Measurements from ENCODE around the gene PTPN14. TPM values are rescaled to one million over a fixed set of nuclear protein-coding genes. Genes with fewer than 3 reads are reported as not detected.
"Not testable (repeated sequence)": the region's sequence is repeated elsewhere in the genome, so short reads cannot be mapped to it uniquely, and the experiment has no call there.

PTPN14 gene
- total RNA-seq, 1 donor from 2014 or later, result 24.6 TPM

DNA sequence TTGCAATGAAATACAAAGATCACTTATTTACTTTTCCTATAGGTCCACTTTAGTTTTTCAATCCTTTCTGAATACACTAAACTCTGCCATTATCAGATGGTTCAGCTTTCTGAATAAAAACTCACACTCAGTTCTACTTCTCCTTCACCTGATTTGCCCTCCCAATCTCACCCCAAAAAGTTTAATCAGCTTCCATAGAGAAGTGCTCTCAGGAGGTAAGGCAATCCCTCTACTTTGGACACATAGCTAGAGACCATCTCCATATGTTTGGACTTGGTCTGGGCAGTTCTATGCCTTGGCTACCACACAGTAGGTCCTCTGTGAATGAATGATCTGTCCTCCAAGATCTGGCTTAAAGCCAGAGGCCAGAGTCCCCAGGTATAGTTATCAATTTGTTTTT lies 40.9 kb downstream of the PTPN14 start:
- no peak overlapping the region for H3K4me3 ChIP-seq (ENCODE audit: low read depth, low read length)
- DNase-seq (ENCODE audit: low read depth), result no peak
- TF ChIP-seq, protein P1, sequence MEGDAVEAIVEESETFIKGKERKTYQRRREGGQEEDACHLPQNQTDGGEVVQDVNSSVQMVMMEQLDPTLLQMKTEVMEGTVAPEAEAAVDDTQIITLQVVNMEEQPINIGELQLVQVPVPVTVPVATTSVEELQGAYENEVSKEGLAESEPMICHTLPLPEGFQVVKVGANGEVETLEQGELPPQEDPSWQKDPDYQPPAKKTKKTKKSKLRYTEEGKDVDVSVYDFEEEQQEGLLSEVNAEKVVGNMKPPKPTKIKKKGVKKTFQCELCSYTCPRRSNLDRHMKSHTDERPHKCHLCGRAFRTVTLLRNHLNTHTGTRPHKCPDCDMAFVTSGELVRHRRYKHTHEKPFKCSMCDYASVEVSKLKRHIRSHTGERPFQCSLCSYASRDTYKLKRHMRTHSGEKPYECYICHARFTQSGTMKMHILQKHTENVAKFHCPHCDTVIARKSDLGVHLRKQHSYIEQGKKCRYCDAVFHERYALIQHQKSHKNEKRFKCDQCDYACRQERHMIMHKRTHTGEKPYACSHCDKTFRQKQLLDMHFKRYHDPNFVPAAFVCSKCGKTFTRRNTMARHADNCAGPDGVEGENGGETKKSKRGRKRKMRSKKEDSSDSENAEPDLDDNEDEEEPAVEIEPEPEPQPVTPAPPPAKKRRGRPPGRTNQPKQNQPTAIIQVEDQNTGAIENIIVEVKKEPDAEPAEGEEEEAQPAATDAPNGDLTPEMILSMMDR (conservative IDR thresholded peaks at IDR 0.05; ENCODE audit: low read depth, low read length), result no peak

DNA sequence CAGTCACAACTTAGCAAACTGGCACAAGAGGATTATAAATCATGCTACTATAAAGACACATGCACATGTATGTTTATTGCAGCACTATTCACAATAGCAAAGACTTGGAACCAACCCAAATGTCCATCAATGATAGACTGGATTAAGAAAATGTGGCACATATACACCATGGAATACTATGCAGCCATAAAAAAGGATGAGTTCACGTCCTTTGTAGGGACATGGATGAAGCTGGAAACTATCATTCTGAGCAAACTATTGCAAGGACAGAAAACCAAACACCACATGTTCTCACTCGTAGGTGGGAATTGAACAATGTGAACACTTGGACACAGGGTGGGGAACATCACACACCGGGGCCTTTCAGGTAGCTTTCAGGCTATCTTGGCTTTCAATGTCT lies 41.8 kb downstream of the PTPN14 start:
- not testable (repeated sequence) for H3K4me3 ChIP-seq (ENCODE audit: low read depth, low read length); DNase-seq (ENCODE audit: low read depth)

DNA sequence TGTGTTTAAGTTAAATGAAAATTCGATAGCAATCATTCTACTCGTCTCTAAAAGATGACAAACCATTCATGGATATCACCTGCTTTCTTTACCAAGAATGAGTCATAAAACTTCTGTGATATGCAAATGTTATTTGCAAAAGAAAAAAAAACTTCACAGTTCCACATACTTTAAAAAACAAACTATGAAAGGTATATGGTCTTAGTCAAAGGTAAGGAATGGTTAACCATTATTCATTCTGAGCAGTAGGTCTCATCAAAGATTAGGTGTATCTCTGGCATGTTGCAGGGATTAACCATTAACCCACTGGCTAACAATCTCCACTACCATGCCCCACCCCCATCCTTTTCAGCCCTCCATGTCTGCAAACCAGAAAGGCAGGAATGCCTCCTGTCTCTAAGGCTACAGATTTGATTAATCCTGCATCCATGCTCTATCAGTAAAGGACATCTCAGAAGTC lies 44.4 kb downstream of the PTPN14 start:
- no peak for DNase-seq (ENCODE audit: low read depth)
- peak overlapping the region; percentile 17 for H3K4me3 ChIP-seq (ENCODE audit: low read depth, low read length)
- TF ChIP-seq, protein P1 (conservative IDR thresholded peaks at IDR 0.05; ENCODE audit: low read depth, low read length), result no peak

DNA sequence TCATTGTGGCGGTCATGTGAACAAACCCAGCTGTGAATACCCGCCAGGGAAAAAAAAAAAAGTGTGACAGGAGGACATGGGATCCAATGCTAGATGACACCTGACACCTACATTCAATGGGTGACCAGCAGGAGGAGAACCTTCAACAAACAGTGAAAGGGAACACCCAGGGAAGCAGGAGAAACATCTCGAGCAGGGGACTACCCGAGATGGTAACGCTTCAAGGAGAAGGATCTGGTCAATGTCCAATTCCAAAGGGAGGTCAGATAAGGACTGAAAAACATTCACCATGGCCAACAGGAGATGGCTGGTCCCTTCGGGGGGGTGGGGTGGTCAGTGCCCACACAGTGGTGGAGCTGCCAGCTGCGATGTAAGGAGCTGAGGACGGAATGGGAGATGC lies 46.3 kb downstream of the PTPN14 start:
- TF ChIP-seq, protein P1 (conservative IDR thresholded peaks at IDR 0.05; ENCODE audit: low read depth, low read length), result peak; percentile 28
- no peak for DNase-seq (ENCODE audit: low read depth)
- no peak overlapping the region for H3K4me3 ChIP-seq (ENCODE audit: low read depth, low read length)

DNA sequence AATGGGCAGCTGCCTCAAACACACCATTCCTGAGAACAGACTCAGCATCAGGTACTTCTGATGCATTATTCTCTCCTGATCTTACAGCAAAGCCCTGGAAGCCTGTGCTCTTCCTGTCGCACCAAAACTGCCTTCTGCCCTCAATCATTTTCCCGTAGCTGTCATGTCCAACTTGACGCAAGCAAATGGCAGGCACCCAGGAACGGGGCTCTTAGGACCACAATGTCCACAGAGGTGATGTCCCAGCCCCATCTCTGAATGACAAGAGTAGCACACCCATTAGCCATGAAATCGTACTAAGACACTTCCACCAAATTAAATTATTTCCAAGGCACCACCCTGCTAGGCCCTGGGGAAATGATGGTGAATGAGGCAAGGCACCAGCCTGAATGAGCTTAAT lies 47.1 kb downstream of the PTPN14 start:
- no peak overlapping the region for H3K4me3 ChIP-seq (ENCODE audit: low read depth, low read length)
- DNase-seq (ENCODE audit: low read depth), result no peak
- TF ChIP-seq, protein P1 (conservative IDR thresholded peaks at IDR 0.05; ENCODE audit: low read depth, low read length), result no peak

DNA sequence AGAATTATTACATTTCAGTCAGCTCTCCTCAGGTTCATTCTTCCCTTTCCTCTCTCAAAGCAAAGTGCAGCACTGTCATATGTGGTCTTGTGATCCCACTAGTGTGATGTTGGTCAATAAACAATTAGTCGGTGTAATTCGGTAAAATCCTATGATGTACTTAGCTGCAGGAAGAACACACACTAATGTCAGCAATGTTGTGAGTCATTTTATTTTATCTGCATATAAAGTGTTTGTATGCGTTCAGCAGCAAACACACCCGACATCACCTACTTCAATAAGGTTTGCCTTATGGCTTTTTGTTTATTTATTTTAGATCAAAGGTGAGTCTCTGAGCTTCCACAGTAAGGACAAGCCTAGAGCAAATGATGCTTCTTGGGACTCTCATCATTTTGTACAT lies 47.8 kb downstream of the PTPN14 start:
- no peak for DNase-seq (ENCODE audit: low read depth)
- TF ChIP-seq, protein P1 (conservative IDR thresholded peaks at IDR 0.05; ENCODE audit: low read depth, low read length), result no peak
- H3K4me3 ChIP-seq (ENCODE audit: low read depth, low read length), result no peak overlapping the region

DNA sequence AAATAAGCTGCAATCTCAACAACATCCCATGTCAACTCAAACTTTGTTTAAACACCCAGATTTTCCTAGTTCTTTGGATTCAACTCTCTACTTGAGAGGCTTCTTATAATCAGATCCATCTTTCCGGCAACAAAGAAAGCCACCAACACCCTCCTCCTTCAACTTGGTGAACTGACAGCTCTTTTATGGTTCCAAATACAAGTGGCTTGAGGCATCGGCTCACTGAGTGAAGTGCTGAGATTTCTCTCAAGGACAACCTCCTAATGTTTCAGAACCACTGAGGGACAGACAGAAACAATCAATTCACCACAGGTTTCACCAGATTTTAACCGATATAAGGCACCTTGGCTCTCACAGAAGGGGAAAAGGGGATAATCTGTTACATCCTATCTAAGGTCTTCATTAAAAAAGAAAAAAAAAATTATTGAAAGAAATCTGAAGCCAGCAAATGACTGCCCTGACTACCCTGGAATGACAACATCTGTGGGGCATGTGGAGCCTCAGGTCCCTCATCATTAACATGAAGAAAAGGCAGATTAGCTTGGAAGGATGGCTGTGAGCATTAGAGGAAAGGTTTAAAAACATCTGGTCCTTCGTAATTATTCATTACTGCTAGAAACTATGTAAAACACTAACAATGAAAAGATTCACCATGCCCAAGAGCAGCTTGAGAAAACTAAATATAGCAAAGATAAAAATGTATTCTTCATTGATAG lies 50.9 kb downstream of the PTPN14 start:
- no peak for DNase-seq (ENCODE audit: low read depth)
- H3K4me3 ChIP-seq (ENCODE audit: low read depth, low read length), result no peak overlapping the region
- TF ChIP-seq, protein P1 (conservative IDR thresholded peaks at IDR 0.05; ENCODE audit: low read depth, low read length), result no peak

All from epithelial cell of proximal tubule (primary cell).